Muscle layer of colon (tissue), 2 donors: ENCODE results near the gene MGAT4A.

Experiments used
- H3K27ac ChIP-seq: one replicate; pipeline ENCODE4 v1.7.0; 2013; ENCODE audit warnings: low read depth, mild to moderate bottlenecking, low read length, moderate library complexity
- H3K27me3 ChIP-seq, 2 donors: one replicate each; pipeline ENCODE4 v1.7.0; 2013; ENCODE audit warnings: low read length in 2 of 2, mild to moderate bottlenecking in 2 of 2; ENCODE audit not compliant: insufficient read depth in 2 of 2, control insufficient read depth in 1 of 2
- H3K36me3 ChIP-seq: one replicate; pipeline ENCODE4 v1.7.0; 2013; ENCODE audit warnings: mild to moderate bottlenecking, low read length; ENCODE audit not compliant: insufficient read depth
- H3K4me1 ChIP-seq: one replicate; pipeline ENCODE4 v1.7.0; 2013; ENCODE audit warnings: mild to moderate bottlenecking, low read length; ENCODE audit not compliant: insufficient read depth
- H3K4me3 ChIP-seq, 2 donors: one replicate each; pipeline ENCODE4 v1.7.0; 2013; ENCODE audit warnings: low read length in 2 of 2, low read depth in 1 of 2, mild to moderate bottlenecking in 1 of 2, moderate library complexity in 1 of 2
- H3K9ac ChIP-seq: one replicate; pipeline ENCODE4 v1.7.0; 2013; ENCODE audit warnings: low read length
- H3K9me3 ChIP-seq: one replicate; pipeline ENCODE4 v1.7.0; 2013; ENCODE audit warnings: mild to moderate bottlenecking, low read length
- donor health status: abdominal sarcoma.
- donor health status: Adenocarcinoma of cecum.

MGAT4A gene

GRCh38 chr2:98731041-98731893 lies at the start of gene MGAT4A:
Gene MGAT4A (minus strand): TSS chr2:98731132. CDS start chr2:98726332, 4,800 bp downstream.
- Histone ChIP-seq H3K4me3 (peak within 1 kb of the TSS; percentile 79 to 83), H3K4me1 (peaks cover 22% of the 10 kb centered on the region), H3K27ac (peak within 1 kb of the TSS; percentile 72), H3K27me3 (no peaks in the 10 kb centered on the region), H3K9ac (peak within 1 kb of the TSS; percentile 61), H3K36me3 (no peaks in the 10 kb centered on the region), H3K9me3 (no peaks in the 10 kb centered on the region)

GRCh38 chr2:98778741-98779483 lies 48.0 kb upstream of the MGAT4A start:
- Histone ChIP-seq H3K9me3 (no peaks in the 10 kb centered on the region), H3K4me1 (no peaks in the 10 kb centered on the region), H3K9ac (no peak overlapping the region), H3K4me3 (no peak overlapping the region), H3K27me3 (no peaks in the 10 kb centered on the region), H3K36me3 (no peaks in the 10 kb centered on the region), H3K27ac (no peak overlapping the region)

DNA sequence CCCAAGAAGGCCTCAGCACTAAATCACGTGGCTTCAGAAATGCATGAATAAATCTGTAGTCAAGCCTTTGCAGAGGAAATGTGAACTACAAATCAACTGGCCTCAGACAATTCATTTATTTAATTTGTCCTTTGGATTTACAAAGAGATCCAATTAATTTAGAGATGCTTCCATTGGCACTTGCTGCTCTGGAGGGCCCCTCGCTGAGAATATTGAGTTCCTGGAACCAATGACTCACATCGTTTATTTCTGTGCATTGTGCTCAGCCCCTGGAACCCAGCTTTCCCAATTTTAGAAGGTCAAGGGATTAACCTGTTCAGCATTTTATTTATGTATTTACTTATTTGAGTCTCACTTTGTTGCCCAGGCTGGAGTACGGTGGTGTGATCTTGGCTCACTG lies 47.2 kb upstream of the MGAT4A start:
- Histone ChIP-seq H3K9ac (no peak overlapping the region), H3K27ac (no peak overlapping the region), H3K36me3 (no peaks in the 10 kb centered on the region), H3K4me1 (no peaks in the 10 kb centered on the region), H3K4me3 (no peak overlapping the region), H3K9me3 (no peaks in the 10 kb centered on the region), H3K27me3 (no peaks in the 10 kb centered on the region)

DNA sequence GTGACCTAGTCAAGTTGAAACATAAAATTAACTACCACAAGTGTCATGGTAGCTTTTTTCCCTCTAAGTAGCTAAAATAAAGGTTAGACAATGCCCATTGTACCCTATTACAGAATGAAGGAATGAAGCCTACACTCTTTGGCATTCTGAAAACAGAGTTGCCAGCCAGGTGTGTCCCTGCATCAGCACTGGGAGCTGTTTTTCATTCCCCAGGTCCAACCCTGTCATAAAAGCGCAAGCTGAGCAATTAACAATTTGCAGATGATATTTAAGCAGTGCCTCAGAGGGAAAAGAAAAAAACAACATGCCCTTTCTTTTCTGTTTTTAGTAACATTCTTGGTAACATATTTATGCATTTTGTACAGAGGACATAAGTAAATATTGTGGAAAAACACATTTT lies 46.8 kb upstream of the MGAT4A start:
- no peak overlapping the region for H3K27ac ChIP-seq
- H3K9ac ChIP-seq: no peak overlapping the region
- H3K9me3 ChIP-seq: no peaks in the 10 kb centered on the region
- no peaks in the 10 kb centered on the region for H3K27me3 ChIP-seq
- H3K4me1 ChIP-seq: no peaks in the 10 kb centered on the region
- H3K4me3 ChIP-seq: no peak overlapping the region
- H3K36me3 ChIP-seq: no peaks in the 10 kb centered on the region

- Histone ChIP-seq H3K4me1 (no peaks in the 10 kb centered on the region), H3K9ac (no peak overlapping the region), H3K9me3 (no peaks in the 10 kb centered on the region), H3K4me3 (no peak overlapping the region), H3K36me3 (no peaks in the 10 kb centered on the region), H3K27me3 (no peaks in the 10 kb centered on the region), H3K27ac (no peak overlapping the region)
Measured at GRCh38 chr2:98777076-98777475, 46.1 kb upstream of the MGAT4A start.

DNA sequence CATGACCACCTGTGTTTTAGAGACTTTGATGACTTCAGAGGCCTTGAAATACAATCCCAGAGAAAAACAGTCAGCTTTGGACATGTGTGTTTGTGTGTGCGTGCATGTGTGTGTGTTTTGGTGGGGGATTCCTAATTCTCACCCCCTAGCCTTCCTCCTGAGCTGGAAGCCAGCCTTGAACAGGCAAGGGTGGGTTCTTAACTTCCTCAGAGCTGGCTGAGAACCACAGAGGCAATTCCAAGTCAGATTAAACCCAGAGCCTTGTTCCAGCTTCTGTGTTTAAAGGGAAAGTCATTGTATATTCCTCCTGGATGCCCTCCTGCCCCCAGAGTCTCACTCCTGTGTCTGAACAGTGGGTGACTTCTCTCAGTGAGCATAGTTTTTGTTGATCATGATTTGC lies 45.2 kb upstream of the MGAT4A start:
- H3K4me1 ChIP-seq: no peaks in the 10 kb centered on the region
- H3K36me3 ChIP-seq: no peaks in the 10 kb centered on the region
- no peaks in the 10 kb centered on the region for H3K9me3 ChIP-seq
- no peak overlapping the region for H3K9ac ChIP-seq
- H3K27me3 ChIP-seq: no peaks in the 10 kb centered on the region
- no peak overlapping the region for H3K27ac ChIP-seq
- H3K4me3 ChIP-seq: no peak overlapping the region

- Histone ChIP-seq H3K9ac (no peak overlapping the region), H3K36me3 (no peaks in the 10 kb centered on the region), H3K4me3 (no peak overlapping the region), H3K27ac (no peak overlapping the region), H3K4me1 (no peaks in the 10 kb centered on the region), H3K9me3 (no peaks in the 10 kb centered on the region), H3K27me3 (no peaks in the 10 kb centered on the region)
Measured at GRCh38 chr2:98775146-98775986, 44.4 kb upstream of the MGAT4A start.

- no peak overlapping the region for H3K4me3 ChIP-seq
- no peak overlapping the region for H3K27ac ChIP-seq
- no peaks in the 10 kb centered on the region for H3K27me3 ChIP-seq
- no peaks in the 10 kb centered on the region for H3K4me1 ChIP-seq
- H3K9me3 ChIP-seq: no peaks in the 10 kb centered on the region
- H3K36me3 ChIP-seq: no peaks in the 10 kb centered on the region
- H3K9ac ChIP-seq: no peak overlapping the region
Measured at GRCh38 chr2:98773907-98774306, 43.0 kb upstream of the MGAT4A start.

- Histone ChIP-seq H3K36me3 (no peaks in the 10 kb centered on the region), H3K4me1 (no peaks in the 10 kb centered on the region), H3K27ac (no peak overlapping the region)
Measured at GRCh38 chr2:98773169-98773568, 42.2 kb upstream of the MGAT4A start.

DNA sequence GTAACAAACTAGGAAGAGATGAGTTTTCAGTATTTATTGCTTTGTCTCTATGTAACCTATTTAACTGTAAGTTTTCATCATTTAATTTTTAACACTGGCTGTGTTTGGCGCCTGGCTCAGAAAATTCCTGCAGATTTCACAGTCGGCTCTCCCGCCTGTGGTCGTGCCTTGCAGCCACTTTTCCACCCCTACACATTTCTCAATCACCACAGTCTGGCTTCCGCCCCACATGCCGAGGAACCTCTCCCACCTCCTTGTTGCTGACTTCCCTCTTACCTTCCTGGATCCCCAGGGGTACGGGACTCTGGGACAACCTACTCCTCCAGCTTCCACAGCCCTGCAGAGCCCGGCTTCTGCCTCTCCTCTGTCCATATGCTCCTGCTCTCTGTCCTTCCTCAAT lies 41.6 kb upstream of the MGAT4A start:
- Histone ChIP-seq H3K9ac (no peak overlapping the region), H3K4me1 (no peaks in the 10 kb centered on the region), H3K36me3 (no peaks in the 10 kb centered on the region), H3K27ac (no peak overlapping the region), H3K9me3 (no peaks in the 10 kb centered on the region), H3K27me3 (no peaks in the 10 kb centered on the region), H3K4me3 (no peak overlapping the region)

More at GRCh38 chr2:98773169-98773568, 42.2 kb upstream of the MGAT4A start:
- no peaks in the 10 kb centered on the region for H3K9me3 ChIP-seq
- H3K4me3 ChIP-seq: no peak overlapping the region
- H3K27me3 ChIP-seq: no peaks in the 10 kb centered on the region
- no peak overlapping the region for H3K9ac ChIP-seq
